Measurements from ENCODE around the gene PRR11. TPM values are rescaled to one million over a fixed set of nuclear protein-coding genes. Genes with fewer than 3 reads are reported as not detected.
"Not testable (repeated sequence)": the region's sequence is repeated elsewhere in the genome, so short reads cannot be mapped to it uniquely, and the experiment has no call there.

The PRR11 gene
- total RNA-seq, 2 experiments from 2014 or later, result 65.4 to 69.8 TPM

- no peak for DNase-seq
- no peak overlapping the region for H3K4me3 Mint-ChIP-seq
- no peak for ATAC-seq
- H3K4me1 Mint-ChIP-seq, result peaks cover 55% of the 10 kb centered on the region
- CTCF ChIA-PET, result interaction anchor here (0.8 kb wide), 1 partner anchor 12 kb away, joined by 4 read pairs; no protein-coding TSS in a partner anchor
- H3K36me3 Mint-ChIP-seq, result peaks cover 37% of the 10 kb centered on the region
- no peaks in the 10 kb centered on the region for H3K27me3 Mint-ChIP-seq
- H3K27ac Mint-ChIP-seq, result no peak overlapping the region
- H3K9me3 Mint-ChIP-seq (ENCODE audit: low read depth), result no peaks in the 10 kb centered on the region
Observed at GRCh38 chr17:59161477-59161876, 5.9 kb downstream of the PRR11 start.

GRCh38 chr17:59165933-59166342 is 10.4 kb downstream of the PRR11 start:
- H3K4me3 Mint-ChIP-seq, result no peak overlapping the region
- DNase-seq (peak; percentile 61), ATAC-seq (peak; percentile 85)
- H3K36me3 Mint-ChIP-seq, result peaks cover 29% of the 10 kb centered on the region
- H3K9me3 Mint-ChIP-seq (ENCODE audit: low read depth), result no peaks in the 10 kb centered on the region
- peaks cover 23% of the 10 kb centered on the region for H3K4me1 Mint-ChIP-seq
- H3K27ac Mint-ChIP-seq, result peak overlapping the region; percentile 59
- CTCF ChIA-PET, result interaction anchor here (0.6 to 0.8 kb wide), 2 partner anchors 8 to 11 kb away, joined by 3 read pairs; partner anchors contain the start of genes PRR11 and SKA2
- no peaks in the 10 kb centered on the region for H3K27me3 Mint-ChIP-seq

- peaks cover 28% of the 10 kb centered on the region for H3K36me3 Mint-ChIP-seq
- H3K4me3 Mint-ChIP-seq, result no peak overlapping the region
- peaks cover 16% of the 10 kb centered on the region for H3K4me1 Mint-ChIP-seq
- H3K9me3 Mint-ChIP-seq (ENCODE audit: low read depth), result no peaks in the 10 kb centered on the region
- CTCF ChIA-PET, result no interaction called here
- H3K27me3 Mint-ChIP-seq, result no peaks in the 10 kb centered on the region
- DNase-seq (no peak), ATAC-seq (no peak)
- no peak overlapping the region for H3K27ac Mint-ChIP-seq
Observed at GRCh38 chr17:59167571-59168001, 12.0 kb downstream of the PRR11 start.

- H3K36me3 Mint-ChIP-seq, result peaks cover 50% of the 10 kb centered on the region
- CTCF ChIA-PET, result no interaction called here
- no peaks in the 10 kb centered on the region for H3K9me3 Mint-ChIP-seq (ENCODE audit: low read depth)
- H3K4me1 Mint-ChIP-seq, result peaks cover 4% of the 10 kb centered on the region
- no peak overlapping the region for H3K27ac Mint-ChIP-seq
- DNase-seq (no peak), ATAC-seq (no peak)
- no peaks in the 10 kb centered on the region for H3K27me3 Mint-ChIP-seq
- H3K4me3 Mint-ChIP-seq, result no peak overlapping the region
Observed at GRCh38 chr17:59172436-59173004, 17.0 kb downstream of the PRR11 start.

GRCh38 chr17:59174671-59175070 is 19.1 kb downstream of the PRR11 start:
- H3K9me3 Mint-ChIP-seq (ENCODE audit: low read depth), result no peaks in the 10 kb centered on the region
- DNase-seq, result no peak
- peaks cover 48% of the 10 kb centered on the region for H3K36me3 Mint-ChIP-seq
- H3K27ac Mint-ChIP-seq, result no peak overlapping the region
- ATAC-seq, result no peak
- H3K4me3 Mint-ChIP-seq, result no peak overlapping the region
- H3K4me1 Mint-ChIP-seq, result no peaks in the 10 kb centered on the region
- CTCF ChIA-PET, result no interaction called here
- no peaks in the 10 kb centered on the region for H3K27me3 Mint-ChIP-seq

- Mint-ChIP-seq H3K4me1 (no peaks in the 10 kb centered on the region), H3K4me3 (no peak overlapping the region), H3K27ac (no peak overlapping the region), H3K9me3 (ENCODE audit: low read depth) (no peaks in the 10 kb centered on the region), H3K36me3 (peaks cover 49% of the 10 kb centered on the region), H3K27me3 (no peaks in the 10 kb centered on the region)
- no peak for DNase-seq
- ATAC-seq, result no peak
- CTCF ChIA-PET, result no interaction called here
Observed at GRCh38 chr17:59175076-59175475, 19.5 kb downstream of the PRR11 start.

- no peaks in the 10 kb centered on the region for H3K27me3 Mint-ChIP-seq
- H3K9me3 Mint-ChIP-seq (ENCODE audit: low read depth), result no peaks in the 10 kb centered on the region
- CTCF ChIA-PET, result no interaction called here
- no peaks in the 10 kb centered on the region for H3K4me1 Mint-ChIP-seq
- ATAC-seq (no peak), DNase-seq (no peak)
- H3K4me3 Mint-ChIP-seq, result no peak overlapping the region
- peaks cover 50% of the 10 kb centered on the region for H3K36me3 Mint-ChIP-seq
- no peak overlapping the region for H3K27ac Mint-ChIP-seq
Observed at GRCh38 chr17:59178266-59178985, 22.9 kb downstream of the PRR11 start.

GRCh38 chr17:59179601-59180000 is 24.1 kb downstream of the PRR11 start:
- H3K27me3 Mint-ChIP-seq; H3K4me1 Mint-ChIP-seq; H3K27ac Mint-ChIP-seq; H3K4me3 Mint-ChIP-seq; H3K9me3 Mint-ChIP-seq (ENCODE audit: low read depth); CTCF ChIA-PET; DNase-seq; ATAC-seq: not testable (repeated sequence)
- peaks cover 42% of the 10 kb centered on the region for H3K36me3 Mint-ChIP-seq

GRCh38 chr17:59180626-59181025 is 25.1 kb downstream of the PRR11 start:
- ATAC-seq (no peak), DNase-seq (no peak)
- H3K36me3 Mint-ChIP-seq, result peaks cover 51% of the 10 kb centered on the region
- no peaks in the 10 kb centered on the region for H3K9me3 Mint-ChIP-seq (ENCODE audit: low read depth)
- H3K4me3 Mint-ChIP-seq, result no peak overlapping the region
- no peaks in the 10 kb centered on the region for H3K4me1 Mint-ChIP-seq
- CTCF ChIA-PET, result no interaction called here
- H3K27ac Mint-ChIP-seq, result no peak overlapping the region
- H3K27me3 Mint-ChIP-seq, result no peaks in the 10 kb centered on the region

- no peaks in the 10 kb centered on the region for H3K4me1 Mint-ChIP-seq
Observed at GRCh38 chr17:59181481-59181880, 25.9 kb downstream of the PRR11 start.

GRCh38 chr17:59185997-59186396 is 30.5 kb downstream of the PRR11 start:
- ATAC-seq, result no peak
- Mint-ChIP-seq H3K36me3 (peaks cover 50% of the 10 kb centered on the region), H3K27ac (no peak overlapping the region), H3K27me3 (no peaks in the 10 kb centered on the region), H3K4me1 (no peaks in the 10 kb centered on the region), H3K9me3 (ENCODE audit: low read depth) (no peaks in the 10 kb centered on the region), H3K4me3 (no peak overlapping the region)
- CTCF ChIA-PET, result interaction anchor here (1.1 kb wide), 1 partner anchor 30 kb away, joined by 3 read pairs; no protein-coding TSS in a partner anchor
- DNase-seq, result no peak

More at GRCh38 chr17:59181481-59181880, 25.9 kb downstream of the PRR11 start:
- CTCF ChIA-PET, result no interaction called here
- ATAC-seq (no peak), DNase-seq (no peak)
- no peaks in the 10 kb centered on the region for H3K27me3 Mint-ChIP-seq
- H3K36me3 Mint-ChIP-seq, result peaks cover 52% of the 10 kb centered on the region
- H3K27ac Mint-ChIP-seq, result no peak overlapping the region
- no peaks in the 10 kb centered on the region for H3K9me3 Mint-ChIP-seq (ENCODE audit: low read depth)
- no peak overlapping the region for H3K4me3 Mint-ChIP-seq

GRCh38 chr17:59186850-59187249 is 31.3 kb downstream of the PRR11 start:
- Mint-ChIP-seq H3K4me3 (no peak overlapping the region), H3K4me1 (no peaks in the 10 kb centered on the region), H3K36me3 (peaks cover 50% of the 10 kb centered on the region), H3K9me3 (ENCODE audit: low read depth) (no peaks in the 10 kb centered on the region), H3K27ac (no peak overlapping the region), H3K27me3 (no peaks in the 10 kb centered on the region)
- no peak for DNase-seq
- CTCF ChIA-PET, result no interaction called here
- no peak for ATAC-seq

- Mint-ChIP-seq H3K36me3 (peaks cover 50% of the 10 kb centered on the region), H3K27ac (no peak overlapping the region), H3K4me3 (no peak overlapping the region), H3K27me3 (no peaks in the 10 kb centered on the region), H3K9me3 (ENCODE audit: low read depth) (no peaks in the 10 kb centered on the region), H3K4me1 (no peaks in the 10 kb centered on the region)
- ATAC-seq (no peak), DNase-seq (no peak)
- CTCF ChIA-PET, result interaction anchor here (1.2 kb wide), 1 partner anchor 846 kb away, joined by 4 read pairs; no protein-coding TSS in a partner anchor
Observed at GRCh38 chr17:59190806-59191205, 35.3 kb downstream of the PRR11 start.

GRCh38 chr17:59193336-59193862 is 37.9 kb downstream of the PRR11 start:
- no peak for ATAC-seq
- CTCF ChIA-PET, result no interaction called here
- Mint-ChIP-seq H3K27me3 (no peaks in the 10 kb centered on the region), H3K4me1 (no peaks in the 10 kb centered on the region), H3K4me3 (no peak overlapping the region), H3K9me3 (ENCODE audit: low read depth) (no peaks in the 10 kb centered on the region), H3K36me3 (peaks cover 46% of the 10 kb centered on the region), H3K27ac (no peak overlapping the region)
- no peak for DNase-seq
